Measurements from ENCODE around the gene CDHR3.
A peak's percentile ranks its signal among the peaks of the same experiment; 100 is the strongest.

The CDHR3 gene

DNA sequence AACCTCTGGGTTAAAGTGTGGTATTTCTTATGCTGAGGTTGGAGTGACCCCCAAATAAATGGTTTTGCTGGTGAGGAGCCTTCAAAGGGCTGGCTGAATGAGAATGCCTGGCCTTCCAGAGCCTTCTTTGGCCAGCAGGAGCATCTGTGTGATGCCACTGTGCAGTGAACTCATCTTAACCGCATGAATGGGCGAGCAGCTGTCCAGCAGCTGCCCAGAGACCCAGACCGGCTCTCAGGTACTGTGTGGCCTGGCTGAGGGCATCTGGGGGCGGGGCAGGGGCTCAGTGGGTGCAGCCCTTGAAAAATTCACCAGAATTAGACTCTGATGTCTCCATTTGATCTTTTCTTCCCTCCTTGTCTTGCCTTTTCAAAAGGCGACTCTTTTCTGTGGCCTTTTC is 90.0 kb downstream of the CDHR3 start:
- no peak for DNase-seq

DNA sequence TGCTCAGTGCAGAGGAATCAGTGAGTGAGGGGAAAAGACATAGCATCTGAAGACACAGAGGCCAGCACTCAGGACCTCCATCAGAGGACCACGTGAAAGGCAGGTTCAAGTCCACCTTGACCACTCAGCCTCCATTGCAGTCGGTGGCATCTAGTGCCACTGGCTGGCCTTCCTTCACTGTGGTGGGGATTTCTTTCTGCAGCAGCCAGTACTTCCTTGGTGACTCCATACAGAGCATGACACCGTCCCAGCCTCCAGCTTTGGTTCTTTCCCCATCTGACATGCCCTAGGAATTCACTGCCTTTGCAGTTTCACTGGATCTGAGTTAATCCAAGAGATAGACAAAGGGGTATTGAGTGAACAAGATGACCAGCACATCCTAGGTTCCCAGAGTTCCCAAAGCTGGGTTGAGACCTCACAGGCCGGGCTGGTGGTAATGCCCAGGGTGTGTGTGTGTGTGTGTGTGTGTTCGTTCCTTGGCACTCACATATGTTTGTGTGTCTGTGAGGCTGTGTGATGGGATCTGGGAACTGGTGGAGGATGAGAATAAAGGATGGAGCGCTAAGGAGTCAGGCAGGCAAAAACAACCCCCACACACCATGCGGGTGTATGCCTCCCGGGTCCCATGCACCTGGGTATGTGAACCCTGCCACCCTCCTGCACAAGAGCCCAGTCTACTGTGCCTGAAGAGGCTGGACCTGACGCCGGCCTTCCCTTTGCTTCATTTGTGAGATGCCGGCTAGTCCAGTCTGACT is 91.3 kb downstream of the CDHR3 start:
- no peak for DNase-seq

DNA sequence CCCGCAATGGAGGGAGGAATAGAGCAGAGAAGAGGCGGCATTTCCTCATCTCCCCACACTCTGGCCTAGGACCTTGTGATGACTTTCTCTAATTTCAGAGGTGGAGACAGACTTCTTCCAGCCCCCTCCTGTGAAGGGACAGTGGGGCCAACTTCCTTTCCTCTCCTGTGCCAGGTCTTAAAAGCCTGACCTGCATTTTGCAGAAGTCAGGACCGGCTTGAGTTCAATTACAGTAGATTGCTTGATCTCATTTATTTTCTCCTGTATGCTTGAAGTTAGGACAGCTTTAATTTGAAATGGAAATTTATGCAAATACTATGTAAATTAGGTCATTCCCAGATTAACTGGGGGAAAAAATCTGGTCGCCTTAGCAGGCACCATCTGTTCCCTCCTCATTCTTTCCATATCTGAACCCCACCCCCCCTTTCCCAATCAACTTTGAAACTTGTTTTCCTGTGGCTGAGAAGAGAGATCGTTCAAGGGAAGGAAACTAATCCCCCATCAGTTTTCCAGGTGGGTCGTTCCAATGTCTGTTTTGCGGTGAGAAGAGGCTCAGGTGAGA is 92.0 kb downstream of the CDHR3 start:
- DNase-seq: no peak

DNA sequence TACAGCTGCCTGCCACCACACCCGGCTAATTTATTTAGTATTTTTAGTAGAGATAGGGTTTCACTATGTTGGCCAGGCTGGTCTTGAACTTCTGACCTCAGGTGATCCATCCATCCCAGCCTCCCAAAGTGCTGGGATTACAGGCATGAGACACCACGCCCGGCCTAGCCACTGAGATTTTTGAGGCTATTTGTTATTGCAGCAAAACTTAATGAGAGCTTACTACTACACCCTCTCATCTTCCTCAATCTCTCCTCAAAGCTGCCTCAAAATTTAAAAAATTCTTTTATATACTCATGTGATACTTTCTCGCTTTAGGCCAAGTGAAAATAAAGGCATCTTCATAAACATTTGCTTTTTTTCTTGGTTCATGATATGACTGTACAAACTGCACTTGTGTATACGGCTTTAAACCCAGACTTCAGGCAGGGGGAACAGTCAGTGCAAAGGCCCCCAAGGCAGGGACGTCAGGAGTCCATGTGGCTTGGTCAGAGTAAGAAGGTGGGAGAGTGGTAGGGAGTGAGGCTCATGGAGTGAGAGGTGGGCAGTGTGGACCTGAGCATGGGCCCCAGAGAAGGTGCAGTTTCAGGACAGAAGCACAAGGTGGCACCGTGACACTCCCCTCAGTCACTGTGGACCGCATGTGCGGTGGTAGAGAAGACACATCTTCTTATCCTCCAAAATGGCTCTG is 93.6 kb downstream of the CDHR3 start:
- peak; percentile 85 for DNase-seq

DNA sequence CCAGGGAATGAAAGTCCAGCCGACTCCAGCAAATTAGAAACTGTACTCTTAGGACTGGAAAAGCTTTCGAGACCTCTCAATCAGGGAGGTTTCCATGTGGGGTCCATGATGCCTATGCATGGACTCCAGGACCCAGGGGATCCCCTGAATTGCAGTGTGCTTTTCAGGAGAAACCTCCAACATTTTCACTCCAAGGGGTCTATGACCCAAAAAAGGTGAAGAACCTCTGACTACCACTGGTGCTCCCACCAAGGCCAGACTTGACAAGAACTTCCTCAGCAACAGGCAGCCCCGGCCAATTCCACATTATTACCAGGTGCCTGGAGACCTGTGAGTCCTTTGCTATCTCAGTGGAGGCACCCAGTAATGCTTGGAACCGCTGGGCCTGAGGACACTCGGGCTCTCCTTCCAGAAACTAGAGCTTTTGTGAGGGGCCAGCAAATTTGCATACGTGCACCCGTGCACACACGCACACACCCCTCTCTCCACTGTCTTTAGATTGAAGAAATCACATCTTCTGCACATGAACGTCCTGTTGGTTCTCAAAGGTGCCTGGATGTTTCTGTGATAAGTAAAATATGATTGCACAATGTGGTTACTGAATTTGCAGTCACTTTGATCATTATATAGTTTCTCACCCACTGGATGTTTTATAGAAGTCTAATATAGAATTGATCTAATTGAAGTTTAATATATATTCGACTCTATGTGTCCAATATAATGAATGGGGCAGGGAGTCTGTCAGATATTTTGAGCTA is 94.3 kb downstream of the CDHR3 start:
- no peak for DNase-seq

DNA sequence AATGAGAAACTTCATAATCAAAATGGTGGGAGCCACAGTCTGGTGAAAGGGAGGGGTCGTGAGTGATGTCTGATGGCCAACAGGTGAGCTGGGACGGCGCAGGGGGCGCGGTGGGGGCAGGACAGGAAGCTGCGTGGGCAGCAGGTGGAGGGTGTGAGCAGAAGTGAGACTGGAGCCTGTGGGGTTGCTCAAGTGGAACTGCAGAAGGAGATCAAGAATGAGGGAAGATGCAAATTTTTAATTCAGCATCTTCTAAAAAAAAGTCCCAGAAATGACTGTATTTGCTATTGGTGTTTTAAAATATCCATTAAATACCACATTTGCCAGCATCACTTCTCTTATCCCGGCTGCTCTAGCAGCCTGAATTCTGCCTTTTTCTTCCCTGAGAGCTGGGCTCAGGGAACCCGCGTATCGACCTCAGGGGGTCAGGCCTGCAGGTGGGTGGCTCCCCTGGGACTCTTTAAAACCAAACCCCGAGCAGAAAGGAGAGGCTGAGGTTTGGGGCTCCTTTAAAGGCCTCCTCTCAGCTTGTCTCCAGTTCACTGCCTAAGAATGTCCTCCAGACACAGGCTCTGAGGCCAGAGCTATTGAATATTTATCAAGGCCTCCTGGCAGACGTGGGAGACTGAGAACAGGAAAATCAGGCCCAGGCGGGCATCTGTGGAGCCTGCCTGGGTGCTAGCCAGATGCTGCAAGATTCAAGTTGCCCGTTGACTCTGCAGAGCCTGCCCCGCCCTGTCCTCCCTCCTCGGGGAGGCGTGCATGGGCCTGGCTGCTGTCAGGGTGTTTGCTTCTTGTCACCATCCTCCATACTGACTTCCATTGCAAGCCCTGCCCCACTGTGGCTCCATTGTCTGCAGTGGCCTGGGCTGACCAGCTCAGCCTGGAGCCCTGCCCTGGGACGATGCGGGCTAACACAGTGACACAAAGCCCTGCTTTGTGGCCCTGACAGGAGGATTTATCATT is 95.2 kb downstream of the CDHR3 start:
- DNase-seq: peak; percentile 95

DNA sequence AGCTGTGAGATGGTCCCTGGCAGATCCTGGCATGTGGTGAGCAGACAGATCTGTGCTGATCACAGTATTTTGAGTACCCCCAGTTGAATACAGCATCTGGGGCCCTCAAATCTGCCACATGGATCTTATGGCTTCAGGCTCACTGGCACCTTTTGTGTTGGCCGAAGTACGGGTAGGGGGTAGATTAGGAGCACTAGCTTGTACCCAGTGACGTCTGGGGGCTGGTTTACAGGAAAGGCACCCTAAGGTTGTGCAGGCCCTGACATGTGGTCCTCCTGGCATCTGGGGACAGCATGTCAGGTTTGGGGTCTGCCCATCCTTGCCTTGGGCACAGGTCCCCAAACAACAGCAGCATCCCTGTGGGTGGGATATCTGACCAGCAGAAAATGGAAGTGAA is 95.9 kb downstream of the CDHR3 start:
- DNase-seq: peak; percentile 82

DNA sequence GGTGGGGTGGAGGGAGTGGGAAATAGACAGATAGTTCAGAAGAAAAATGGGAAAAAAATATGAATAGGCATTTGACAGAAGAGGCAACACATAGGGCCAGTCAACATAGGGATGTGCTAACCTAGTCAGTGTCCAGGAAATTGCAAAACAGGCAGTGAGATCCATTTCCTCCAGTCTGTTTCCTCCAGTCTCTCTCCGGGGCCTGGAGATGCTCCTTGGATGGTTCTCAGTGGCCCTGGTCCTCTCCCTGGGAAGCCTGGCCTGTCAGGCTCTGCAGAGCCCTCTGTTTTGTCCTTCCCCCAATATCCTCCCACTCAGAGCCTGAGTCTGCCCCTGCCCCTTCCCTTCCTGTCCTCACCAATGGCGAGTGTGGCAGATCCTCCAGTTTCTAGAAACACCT is 96.5 kb downstream of the CDHR3 start:
- no peak for DNase-seq

DNA sequence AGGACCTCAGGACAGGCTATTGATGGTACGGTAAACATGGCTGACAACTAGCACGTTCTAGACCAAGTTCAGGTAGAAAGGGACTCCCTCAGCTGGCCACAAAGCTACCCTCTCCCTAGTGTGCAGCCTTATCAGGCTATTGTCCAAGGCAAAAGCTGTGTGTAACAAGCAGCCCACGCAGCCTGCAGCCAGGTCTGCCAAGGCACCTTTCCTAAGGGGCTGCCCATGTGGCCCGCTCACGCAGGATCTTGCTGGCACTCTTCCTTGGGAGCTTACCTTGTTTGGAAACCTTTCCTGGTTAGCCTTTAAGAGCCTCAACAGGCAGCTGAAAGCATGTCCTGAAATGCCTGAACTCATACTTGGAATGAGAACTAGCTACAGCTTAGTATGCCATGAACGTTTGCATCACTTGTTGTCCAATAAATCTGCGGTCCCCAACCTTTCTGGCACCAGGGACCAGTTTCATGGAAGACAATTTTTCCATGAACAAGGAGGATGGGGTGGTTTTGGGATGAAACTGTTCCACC is 97.4 kb downstream of the CDHR3 start:
- no peak for DNase-seq

DNA sequence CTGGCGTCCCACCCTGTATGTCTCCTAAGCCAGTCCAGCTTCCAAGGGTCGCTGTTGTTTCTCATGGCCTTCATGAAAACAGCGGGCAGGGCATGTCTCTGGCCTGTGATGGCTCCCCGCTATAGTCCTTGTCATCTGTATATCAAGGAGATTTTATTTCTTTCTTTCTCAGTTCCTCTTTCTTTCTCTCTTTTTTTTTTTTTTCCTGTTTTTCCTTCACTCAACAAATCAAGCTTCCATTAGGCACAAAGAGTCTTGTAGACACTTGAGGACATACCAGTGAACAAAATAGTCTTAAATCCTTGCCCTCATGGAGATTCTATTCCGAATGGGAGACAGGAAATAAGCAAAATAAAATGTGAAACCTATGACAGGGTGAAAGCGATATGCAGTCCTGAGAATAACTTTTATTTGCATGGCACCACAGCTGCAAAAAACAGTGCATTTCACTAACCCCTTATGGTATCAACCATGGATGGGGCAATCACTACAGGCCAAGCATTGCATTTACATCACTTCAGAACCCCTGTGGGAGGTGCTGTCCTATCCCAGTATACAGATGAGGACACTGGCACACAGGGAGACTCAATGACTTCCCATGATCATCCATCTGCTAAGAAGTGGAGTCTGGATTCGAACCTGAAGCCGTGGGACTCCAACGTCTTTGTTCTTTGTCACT is 98.4 kb downstream of the CDHR3 start:
- no peak for DNase-seq

DNA sequence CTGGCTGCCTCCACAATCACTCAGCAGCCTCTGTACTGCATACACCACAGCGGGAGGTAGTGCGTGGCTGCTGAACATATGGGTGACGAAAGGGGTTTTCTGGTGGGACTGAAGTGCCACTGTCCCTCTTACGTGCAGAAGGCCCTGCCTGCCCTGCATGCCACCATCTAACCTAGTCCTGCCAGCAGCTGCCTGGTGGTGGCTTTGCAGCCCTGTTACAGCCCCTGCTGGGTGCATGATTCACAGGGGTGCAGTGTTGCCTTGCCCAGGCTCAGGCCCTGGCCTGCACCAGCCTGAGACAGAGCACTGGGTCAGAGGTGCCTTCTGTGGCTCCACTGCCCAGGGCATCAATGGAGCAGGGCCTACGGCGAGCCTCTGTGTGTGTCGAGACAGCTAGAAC is 98.9 kb downstream of the CDHR3 start:
- DNase-seq: no peak

DNA sequence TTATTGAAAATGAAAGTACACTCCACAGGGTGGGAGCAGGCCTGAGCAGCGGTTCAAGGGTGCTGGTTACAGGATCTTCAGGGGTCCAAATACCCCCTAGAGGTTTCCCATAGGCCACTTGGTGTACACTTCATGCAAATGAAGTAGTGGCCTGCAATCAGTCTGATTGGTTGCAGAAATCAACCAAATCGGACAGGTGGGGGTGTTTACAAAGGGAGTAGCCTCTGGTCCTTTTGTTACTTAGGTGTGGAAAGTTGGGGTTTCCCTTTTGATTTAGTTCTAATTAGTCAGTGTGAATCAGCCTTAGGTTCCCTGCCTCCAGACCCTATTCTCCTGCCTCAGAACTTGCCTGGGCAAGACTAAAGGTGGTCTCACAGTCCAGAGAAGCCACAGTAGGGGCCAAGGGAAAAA is 99.5 kb downstream of the CDHR3 start:
- no peak for DNase-seq

DNA sequence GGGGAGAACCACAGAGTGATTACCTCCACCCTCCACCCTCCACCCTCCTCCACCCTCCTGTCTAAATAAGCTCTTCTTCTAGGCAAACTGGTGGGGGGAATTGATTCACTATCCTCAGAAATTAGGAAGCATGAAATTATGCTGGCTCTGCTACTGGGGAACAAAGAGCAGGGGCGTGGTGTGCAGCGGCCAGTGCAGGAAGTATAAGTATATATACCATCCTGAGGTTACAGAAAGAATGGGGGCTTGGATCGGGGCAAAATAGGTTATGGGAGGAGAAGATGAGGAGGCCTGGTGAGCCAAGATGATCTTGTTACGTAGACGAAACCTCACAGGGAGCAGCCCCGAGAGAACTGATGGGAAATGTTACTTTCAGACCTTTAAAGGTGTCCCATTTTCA is 100.0 kb downstream of the CDHR3 start:
- DNase-seq: no peak

DNA sequence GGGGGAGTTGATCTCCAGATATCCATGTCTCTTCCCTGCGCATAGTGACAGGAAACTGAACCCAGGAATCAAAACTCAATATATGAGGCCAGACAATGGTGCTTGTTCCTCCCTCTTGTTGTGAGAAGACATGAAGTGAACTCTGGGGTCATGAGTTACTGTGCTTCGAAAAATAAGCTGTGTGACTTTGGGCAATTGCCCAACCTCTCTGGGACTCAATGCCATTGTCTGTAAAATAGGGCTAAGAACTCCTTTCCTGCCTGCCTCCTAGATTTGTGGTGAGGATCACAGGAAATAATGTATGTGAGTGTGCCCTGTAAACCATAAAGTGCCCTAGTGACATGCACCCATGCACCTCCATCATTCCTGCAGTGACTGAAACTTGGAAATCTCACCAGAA is 100.6 kb downstream of the CDHR3 start:
- no peak for DNase-seq

DNA sequence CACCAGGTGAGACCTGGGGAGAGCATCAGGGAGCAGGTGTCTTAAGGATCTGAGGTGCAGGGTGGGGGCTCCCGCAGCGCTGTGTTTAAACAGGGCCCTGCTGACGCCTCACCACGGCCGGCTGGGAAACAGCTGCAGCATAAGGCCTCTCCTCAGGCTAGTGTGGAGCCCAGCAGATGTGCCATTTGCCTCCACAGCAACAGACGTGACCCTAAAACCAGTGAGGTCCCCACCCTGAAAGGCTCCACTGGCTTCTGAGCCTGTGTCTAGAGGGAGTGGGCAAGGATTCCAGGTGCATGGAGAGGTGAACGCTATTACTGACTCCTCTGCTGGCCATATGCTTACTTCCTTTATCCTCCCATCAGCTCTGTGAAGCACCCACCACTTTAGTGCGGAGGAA is 101.3 kb downstream of the CDHR3 start:
- DNase-seq: peak; percentile 55

DNA sequence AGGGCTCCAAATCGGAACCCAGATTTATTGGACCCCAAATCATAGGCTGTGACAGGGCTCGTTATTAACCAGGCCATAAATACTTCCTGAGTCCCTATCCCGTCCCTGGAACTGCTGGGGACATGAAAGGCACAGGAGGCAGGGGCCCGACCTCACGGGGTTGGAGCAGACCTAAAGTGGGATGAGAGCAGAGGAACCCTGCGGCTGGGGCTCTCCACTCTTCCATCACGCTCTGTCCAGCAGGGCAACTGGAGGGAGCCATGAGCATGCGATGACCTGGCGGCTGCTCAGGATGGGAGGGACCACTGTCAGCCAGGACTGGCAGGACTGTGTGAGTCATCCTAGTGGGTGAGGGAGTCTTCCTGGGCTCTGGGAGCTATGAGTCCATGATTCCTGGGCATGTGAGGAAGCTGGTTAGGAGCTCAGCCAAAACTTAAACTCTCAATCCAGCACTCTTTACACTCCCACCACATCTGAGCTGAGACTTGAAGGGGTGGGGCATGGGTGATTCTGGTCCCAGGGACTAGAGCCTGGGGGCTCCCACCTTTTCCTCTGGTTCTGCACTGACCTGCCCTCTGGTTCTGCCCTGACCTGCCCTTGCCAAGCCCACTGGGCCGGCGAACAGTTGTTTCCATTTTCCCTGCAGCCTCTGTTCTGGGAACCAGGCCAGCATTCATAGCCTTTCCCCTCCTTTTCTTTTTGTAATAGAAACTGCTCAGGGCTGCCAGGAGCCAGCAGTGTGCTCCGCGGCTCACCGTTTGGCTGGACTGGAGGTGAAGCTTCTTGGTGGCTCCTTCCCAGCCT is 101.9 kb downstream of the CDHR3 start:
- peak; percentile 93 for DNase-seq

DNA sequence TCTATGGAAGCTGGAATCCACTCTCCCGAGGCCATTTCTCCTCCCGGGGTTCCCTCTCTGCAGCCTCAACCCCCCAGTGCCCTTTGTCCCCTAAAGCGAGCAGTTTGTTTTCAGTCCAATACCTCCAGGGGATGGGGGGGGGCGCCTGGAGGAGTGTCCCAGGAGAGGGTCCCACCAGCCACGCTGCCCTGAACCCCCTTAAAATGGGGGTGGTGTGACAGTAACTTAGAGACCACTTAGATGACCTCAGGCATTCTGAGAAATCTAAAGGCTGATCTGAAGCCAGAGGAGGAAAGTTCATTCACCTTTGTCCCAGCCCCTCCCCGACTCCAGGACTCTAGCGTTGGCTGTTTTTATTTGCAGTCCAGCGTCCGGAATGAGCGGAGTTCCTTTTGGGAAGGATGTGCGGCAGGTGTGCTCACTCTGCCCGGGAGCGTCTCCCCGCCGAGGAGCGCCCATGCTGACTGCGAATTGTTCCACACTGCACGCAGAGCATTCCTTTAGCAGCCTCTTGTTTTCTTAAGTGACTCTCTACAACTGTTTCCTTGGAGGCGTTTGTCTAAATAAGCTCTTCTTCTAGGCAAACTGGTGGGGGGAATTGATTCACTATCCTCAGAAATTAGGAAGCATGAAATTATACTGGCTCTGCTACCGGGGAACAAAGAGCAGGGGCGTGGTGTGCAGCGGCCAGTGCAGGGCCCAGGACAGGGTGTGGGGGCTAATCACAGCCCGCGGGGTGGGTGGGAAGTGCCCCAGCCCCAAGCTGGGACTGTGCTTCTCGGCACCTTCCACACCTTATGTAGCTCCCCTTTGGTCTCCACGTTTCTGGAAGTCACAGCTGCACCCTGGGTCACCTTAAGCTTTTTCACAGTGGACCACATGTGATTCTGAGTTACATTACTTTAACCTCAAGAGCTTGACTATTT is 102.8 kb downstream of the CDHR3 start:
- DNase-seq: no peak

DNA sequence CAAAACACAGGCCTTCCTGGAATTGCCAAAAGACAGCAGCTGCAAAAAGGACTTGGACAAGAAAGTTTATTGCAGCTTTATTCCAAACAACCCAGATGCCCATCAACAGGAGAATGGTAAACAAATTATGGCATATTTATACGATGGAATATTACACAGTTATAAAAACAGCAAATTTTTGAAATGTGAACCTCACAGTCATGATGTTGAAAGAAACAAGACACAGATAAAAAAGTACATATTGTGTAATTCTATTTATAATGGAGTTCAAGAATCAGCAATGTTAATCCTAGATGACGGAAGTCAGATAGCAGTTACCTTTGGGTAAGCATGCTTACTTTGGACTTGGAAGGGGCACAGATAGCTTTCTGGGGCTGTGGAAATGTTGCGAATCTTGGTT is 104.6 kb downstream of the CDHR3 start:
- DNase-seq: no peak

DNA sequence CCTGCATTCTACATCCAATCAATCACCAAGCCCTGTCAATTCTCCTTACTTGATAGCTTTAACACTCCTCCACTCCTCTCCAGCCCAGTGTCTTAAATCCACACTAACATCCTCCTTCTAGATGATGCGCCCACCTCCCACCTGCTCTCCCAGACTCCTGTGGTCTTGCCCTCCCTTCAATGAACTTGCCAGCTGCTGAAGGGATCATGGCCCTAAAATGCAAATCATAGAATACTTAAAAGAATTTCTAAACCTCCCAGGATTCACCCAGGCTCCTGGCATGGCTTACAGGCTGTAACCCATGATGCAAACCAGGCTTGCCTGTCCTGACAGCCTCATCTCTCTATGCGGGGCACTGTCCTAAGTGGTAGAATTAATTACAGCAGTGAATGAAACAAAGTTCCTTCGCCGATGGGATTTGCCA is 105.5 kb downstream of the CDHR3 start:
- DNase-seq: no peak
